GM12875 (cell line): ENCODE data around the gene ELOVL2.

ENCODE experiments used
- H3K4me3 ChIP-seq: one replicate; pipeline ENCODE4 v1.5.1; 2011; ENCODE audit warnings: low read depth, low read length, control low read depth
- TF ChIP-seq, protein P1 (sequence below): IDR thresholded peaks from 2 replicates; pipeline ENCODE4 v1.5.1; 2011; ENCODE audit warnings: low read depth, mild to moderate bottlenecking, control low read depth, inconsistent platforms, low read length, moderate library complexity, borderline replicate concordance; ENCODE audit not compliant: insufficient read depth

The ELOVL2 gene

DNA sequence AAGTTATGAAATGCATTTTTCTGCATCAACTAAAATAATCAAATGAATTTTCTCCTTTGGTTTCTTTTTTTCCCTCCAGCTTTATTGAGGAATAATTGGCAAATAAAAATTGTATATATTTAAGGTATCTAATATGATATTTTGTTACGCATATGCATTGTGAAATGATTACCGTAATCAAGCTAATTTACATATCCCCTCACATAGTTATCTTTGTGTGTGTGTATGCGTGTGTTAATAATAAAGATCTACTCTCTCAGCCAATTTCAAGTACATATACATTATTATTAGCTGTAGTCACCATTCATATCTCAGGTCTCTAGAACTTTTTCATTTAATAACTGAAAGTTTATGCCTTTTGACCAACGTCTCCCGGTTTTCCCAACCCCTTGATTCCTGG, 96.1 kb downstream of the ELOVL2 start:
- H3K4me3 ChIP-seq = no peak overlapping the region

GRCh38 chr6:10945845-10946244, 98.3 kb downstream of the ELOVL2 start:
- TF ChIP-seq, protein P1, sequence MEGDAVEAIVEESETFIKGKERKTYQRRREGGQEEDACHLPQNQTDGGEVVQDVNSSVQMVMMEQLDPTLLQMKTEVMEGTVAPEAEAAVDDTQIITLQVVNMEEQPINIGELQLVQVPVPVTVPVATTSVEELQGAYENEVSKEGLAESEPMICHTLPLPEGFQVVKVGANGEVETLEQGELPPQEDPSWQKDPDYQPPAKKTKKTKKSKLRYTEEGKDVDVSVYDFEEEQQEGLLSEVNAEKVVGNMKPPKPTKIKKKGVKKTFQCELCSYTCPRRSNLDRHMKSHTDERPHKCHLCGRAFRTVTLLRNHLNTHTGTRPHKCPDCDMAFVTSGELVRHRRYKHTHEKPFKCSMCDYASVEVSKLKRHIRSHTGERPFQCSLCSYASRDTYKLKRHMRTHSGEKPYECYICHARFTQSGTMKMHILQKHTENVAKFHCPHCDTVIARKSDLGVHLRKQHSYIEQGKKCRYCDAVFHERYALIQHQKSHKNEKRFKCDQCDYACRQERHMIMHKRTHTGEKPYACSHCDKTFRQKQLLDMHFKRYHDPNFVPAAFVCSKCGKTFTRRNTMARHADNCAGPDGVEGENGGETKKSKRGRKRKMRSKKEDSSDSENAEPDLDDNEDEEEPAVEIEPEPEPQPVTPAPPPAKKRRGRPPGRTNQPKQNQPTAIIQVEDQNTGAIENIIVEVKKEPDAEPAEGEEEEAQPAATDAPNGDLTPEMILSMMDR = no peak
- H3K4me3 ChIP-seq = no peak overlapping the region

More for the DNA sequence above, 96.1 kb downstream of the ELOVL2 start:
- TF ChIP-seq, protein P1 = no peak

DNA sequence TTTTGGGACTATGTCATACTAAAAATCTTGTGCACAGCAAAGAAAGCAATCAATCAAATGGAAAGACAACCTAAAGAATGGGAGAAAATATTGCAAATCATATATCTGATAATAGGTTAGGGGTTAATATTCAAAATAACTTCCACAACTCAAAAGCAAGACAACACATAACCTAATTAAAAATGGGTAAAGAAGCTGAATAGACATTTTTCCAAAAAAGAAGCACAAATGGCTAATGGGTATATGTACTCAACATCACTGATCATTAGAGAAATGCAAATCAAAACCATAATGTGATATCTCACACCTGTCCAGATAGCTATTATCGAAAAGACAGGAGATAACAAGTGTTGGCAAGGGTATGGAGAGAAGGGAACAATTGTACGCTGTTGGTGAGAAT, 104.3 kb downstream of the ELOVL2 start:
- TF ChIP-seq, protein P1 = no peak
- H3K4me3 ChIP-seq = no peak overlapping the region

DNA sequence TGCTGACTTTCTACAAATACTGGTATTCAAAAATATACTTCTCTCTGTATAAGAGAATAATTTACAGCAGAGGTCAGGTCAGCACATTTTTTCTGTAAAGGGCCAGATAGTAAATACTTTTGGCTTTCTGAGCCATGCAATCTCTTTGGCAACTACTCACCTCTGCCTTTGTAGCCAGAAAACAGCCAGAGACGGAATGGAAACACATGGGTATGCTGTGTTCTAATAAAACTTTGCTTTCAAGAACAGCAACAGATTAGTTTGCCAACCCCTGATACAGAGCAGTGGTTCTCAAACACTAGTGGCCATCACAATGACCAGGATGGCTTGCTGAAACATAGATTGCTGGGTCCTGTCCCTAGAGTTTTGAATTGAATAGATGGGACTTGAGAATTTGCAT, 111.0 kb downstream of the ELOVL2 start:
- TF ChIP-seq, protein P1 = no peak

More for the DNA sequence above, 111.0 kb downstream of the ELOVL2 start:
- H3K4me3 ChIP-seq = no peak overlapping the region
